Iris pigment epithelial cell (primary cell): ENCODE measurements around the gene WNK2.

Experiments
- DNase-seq: peaks from one replicate; pipeline ENCODE4 v3.0.0-alpha.2; 2011; ENCODE audit warnings: low read depth

Gene WNK2

DNA sequence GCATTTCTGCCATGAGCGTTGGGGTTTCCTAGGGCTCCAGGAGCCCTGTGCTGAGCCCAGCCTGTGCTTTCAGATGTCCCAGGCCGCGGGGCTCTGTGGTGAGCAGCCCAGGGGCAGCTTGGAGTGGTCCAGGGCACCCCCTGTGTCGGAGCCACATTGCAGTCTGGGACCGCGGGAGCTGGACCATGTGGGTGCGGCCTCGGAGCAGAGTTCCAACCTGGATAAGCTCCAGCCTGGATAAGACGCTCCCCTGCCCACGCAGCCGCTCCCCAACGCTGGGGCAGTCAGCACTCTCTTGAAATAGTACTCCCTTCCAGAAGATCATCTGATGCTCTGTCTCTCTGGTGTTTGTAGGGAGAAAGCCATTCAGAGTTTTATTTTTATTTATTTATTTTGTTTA lies 111.1 kb downstream of the WNK2 start:
- no peak for DNase-seq

DNA sequence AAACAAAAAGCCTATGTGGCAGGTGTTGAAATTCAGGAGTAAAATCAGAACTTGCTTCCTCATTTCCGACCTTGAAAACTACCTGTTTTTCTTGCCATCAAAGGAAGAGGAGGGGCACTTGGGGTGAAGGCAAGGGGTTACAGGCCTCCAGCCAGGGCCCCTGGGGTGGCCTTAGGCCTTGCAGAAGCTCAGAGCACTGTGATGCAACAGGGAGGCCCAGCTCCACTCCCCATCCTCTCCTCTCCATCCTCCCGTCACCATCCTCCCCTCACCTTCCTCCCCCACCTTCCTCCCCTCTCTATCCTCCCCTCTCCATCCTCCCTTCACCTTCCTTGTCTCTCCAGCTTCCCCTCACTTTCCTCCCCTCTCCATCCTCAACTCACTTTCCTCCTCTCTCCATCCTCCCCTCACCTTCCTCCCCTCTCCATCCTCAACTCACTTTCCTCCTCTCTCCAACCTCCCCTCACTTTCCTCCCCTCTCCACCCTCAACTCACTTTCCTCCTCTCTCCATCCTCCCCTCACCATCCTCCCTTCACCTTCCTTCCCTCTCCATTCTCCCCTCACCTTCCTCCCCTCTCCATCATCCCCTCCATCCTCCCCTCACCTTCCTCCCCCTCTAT lies 111.6 kb downstream of the WNK2 start:
- DNase-seq = no peak

DNA sequence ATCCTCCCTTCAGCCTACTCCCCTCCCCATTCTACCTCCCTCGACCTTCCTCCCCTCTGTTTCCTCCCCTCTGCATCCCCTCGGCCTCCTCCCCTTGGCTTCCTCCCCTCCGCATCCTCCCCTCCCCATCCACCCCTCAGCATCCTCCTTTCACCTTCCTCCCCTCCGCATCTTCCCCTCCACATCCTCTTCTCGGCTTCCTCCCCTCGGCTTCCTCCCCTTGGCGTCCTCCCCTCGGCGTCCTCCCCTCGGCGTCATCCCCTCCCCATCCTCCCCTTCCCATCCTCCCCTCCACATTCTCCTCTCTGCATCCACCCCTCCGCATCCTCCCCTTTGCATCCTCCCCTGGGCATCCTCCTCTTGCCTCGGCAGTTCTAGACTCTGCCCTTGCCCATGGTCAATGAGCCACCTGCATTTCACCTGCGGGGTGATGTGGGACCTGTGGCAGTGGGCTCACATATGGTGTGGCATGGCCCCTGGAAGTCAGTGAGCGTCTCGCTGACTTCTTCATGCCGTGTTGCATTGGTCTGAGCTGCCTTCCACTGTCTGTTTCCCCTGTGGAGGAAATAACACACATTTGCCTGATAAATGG lies 113.0 kb downstream of the WNK2 start:
- DNase-seq = no peak

DNA sequence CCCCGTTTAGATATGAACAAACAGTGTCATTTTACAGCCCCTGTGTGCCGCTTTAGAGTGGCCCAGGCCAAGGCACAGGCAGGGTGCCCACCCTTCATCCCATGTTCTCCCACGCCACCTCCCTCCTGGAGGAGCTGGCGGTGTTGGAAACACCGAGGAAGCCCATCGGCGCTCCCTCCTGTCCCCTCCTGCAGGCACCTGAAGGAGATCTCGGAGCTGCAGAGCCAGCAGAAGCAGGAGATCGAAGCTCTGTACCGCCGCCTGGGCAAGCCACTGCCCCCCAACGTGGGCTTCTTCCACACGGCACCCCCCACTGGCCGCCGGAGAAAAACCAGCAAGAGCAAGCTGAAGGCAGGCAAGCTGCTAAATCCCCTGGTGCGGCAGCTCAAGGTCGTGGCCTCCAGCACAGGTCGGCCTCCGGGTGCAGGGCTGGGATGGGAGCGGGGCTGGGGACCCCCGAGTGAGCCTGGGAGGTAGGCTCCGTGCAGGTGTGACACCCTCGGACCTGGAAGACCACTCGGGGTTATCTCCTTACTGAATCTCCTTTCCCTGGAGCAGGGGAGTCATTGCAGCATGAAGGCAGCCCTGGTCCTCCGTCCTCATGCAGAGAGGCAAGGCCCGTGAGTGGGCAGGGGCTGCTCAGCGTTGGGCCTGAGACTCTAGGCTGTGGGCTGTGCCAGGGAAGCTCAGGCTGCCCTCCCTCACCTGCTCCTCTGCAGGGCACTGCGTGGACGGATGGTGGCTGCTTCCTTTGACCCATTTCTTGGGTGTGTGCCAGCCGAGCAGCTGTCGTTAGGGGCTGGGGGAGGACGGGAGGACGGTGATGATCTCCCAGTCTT lies 113.9 kb downstream of the WNK2 start:
- no peak for DNase-seq

DNA sequence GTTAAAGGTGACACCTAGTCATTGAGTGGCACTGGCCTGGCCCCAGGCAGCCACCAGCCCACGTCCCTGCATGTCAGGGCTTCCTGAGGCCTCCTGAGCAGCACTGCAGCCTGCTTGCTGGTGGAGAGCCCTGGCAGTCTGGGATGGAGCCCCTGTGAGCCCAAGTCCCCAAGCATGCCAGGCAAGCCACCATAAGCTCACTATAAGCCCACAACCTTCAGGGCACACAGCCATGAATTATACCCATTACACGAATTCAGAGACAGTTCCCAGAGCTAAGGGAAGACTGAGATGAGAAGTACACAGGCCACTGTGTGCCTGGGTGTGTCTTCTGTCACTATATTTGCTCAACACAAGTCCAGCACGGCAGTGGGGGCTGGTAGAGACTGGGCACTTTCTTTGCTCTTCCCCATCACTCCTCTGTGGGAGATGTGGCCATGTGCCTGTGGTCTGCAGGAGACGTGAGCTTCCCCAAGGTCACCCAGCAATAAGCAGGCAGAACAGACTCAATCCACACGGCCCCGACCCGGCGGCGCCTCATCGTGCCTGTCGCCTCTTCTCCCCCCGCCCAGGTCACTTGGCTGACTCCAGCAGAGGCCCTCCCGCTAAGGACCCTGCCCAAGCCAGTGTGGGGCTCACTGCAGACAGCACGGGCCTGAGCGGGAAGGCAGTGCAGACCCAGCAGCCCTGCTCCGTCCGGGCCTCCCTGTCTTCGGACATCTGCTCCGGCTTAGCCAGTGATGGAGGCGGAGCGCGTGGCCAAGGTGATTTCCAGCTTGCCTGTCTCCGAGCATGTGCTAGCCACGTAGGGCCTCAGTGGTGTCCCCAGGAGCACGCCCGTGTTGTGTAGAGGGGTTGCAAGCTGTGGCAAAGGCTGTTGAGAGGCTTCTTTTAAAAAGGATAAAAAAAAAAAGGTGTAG lies 114.8 kb downstream of the WNK2 start:
- no peak for DNase-seq

DNA sequence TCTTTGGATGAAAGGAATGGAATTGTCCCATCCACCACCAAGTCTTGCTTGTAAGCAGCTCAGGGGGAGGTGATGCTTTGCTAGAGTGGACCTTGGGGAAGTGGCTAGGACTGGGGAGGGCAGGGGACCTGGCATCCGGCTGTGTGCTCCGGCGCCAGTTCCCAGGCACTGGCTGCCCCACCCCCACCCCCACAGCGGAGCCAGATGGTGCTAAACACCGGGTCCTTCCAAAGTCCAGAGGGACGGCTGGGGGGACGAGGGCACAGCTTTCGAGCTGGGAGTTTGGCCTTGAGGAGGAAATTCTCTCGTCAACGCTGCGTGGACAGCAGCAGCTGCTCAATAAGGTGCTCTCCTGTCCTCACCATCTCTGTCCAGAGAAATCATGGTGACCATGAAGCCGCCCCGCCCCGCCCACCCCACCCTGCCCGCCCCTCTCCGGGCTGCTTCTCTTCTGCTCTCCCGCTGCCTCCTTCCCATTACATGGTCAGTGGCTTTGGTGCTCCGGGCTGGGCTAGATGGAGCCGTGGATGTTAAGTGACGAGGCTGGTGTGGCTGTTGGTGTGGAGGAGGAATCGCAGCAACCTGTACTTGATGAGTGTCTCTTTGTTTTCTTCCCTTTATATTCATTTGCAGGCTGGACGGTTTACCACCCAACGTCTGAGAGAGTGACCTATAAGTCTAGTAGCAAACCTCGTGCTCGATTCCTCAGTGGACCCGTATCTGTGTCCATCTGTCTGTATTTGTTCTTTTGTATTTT lies 115.7 kb downstream of the WNK2 start:
- no peak for DNase-seq

DNA sequence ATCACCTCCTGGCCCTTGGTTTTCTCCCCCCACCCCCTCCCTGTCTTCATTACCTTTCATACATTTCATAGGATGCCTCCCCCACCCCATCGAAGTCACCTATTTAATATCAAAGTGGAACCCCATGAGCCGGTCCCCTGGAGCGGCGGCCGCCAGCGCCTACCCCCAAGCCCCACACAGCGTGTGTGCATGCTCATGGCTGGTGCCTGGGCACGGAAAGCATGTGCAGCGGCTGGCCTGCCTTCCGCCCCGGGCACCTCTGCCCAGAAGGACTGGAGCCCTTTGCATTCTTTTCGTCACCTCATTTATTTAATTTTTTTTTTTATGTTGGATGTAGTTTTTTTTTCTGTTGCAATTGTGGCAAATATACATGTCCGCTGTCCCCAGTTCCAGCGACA lies 116.2 kb downstream of the WNK2 start:
- DNase-seq = no peak

DNA sequence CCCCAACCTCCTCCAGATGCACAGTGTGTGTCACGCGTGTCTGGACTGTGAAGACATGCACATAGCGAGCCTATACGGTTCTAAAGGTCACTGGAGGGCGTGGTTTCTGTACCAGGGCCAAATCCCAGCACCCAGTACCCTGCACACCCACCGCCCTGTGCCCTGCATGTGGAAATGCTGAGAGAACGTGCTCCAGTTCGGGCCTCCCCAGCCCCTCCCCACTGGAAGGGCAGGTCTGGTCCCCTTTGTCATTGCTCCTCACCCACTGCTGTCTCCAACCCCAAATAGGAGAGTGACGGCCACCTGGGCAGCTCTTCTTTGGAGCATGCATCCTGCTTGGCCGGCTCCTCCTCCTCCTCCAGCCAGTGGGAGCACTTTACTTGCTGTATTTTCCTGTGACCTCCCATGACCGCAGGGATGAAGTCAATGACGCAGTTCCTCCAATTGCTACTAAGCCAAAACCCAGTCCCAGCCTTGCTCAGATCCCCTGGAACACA lies 116.7 kb downstream of the WNK2 start:
- no peak for DNase-seq

DNA sequence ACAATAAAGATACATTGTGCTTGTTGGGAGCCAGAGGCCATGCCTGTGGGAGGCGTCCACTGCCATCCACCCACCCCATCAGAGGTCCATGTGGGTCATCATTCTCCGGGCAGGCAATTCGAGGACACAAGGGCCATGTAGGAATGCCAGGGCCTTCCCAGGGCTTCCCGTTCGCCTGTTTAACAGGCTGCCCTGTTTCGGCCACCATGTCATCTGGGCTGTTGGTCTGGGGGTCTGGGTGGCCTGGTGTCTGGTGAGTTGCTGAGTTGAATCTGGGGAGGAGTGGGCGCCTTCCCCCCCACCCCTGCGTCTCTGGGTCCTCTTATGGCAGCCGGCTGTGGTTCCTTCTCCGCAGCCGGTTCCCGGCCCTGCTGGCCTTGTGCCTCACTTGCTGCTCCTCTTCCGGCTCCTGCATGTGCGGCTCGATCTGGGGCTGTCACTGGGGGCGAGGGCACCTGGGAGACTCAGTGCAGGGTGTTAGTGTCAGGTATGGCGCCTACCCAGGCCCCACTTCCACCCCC lies 117.4 kb downstream of the WNK2 start:
- DNase-seq = no peak

DNA sequence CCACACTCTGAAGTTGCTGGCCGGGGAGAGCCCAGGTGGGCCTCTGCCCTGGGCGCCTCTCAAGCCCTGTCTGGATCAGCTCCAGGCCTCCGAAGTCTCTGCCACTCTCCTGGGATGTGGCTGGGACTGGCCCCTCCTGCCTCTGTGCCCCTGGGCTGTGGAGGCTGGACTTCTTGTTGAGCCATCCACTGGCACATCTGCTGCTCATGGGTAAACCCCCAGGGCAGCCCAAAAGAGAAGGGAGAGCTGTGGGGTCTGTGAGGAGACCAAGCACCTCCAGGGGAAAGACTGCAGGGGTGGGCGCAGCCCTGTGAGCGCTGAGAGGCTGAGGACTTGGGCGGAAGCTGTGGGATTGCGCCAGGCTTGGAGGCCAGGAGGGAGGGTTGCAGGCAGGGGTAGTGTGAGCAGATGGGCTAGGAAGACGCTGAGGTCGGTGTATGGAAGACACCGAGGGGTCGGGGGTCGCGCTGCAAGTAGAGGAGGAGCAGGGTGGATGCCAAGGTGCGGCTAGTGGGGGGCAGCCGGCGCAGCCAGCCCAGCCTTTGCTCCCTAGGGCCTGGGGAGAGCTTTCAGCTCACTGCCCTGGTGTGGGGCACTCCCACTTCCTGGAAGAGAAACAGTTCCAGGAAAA lies 118.1 kb downstream of the WNK2 start:
- DNase-seq = no peak

DNA sequence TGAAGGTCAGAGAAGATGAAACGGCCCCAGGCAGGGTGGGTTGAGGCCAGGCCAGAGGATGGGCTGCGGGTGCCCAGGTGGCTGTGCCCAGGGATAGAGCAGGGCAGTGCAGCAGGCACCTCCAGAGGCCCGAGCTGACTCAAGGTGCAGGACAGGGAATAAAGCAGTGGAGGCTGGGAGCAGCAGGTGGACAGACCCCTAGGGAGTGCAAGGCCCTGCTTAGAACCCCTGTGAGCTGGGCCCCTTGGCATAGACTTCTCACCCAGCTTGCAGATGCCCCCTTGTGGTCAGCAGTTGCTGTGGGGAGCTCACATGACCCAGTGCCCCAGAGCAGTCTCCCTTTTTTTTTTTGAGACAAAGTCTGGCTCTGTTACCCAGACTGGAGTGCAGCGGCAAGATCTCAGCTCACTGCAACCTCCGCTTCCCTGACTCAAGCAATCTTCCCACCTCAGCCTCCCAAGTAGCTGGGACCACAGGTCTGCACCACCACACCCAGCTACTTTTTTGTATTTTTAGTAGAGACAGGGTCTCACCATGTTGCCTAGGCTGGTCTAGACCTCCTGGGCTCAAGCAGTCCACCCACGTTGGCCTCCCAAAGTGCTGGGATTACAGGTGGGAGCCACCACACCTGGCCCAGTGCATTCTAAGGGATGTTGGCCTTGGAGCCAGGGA lies 118.8 kb downstream of the WNK2 start:
- peak; percentile 69 for DNase-seq

DNA sequence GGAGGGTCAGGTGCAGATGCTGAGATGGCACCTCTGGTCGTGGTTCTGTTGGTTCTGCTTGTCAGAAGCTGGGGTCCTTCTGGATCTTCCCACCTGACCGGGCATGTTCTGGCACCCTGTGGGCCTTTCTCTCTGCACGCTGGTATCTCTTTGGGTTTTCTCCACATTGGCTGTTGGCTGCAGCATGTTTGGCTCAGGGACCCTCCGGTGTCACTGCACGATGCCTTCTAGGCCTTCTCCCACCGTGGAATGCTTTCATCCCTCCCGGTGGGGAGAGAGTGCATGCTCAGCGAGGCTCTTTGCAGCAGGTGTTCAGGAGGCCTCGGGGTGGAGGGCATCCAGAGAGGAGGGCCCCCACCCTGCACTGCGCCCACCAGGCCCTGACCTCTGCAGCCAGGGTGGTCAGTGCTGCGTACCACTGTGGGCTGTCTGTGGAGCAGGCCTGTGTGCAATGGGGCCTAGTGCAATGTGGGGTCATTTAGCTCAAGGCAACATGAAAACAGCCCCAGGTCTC lies 119.4 kb downstream of the WNK2 start:
- DNase-seq = no peak

DNA sequence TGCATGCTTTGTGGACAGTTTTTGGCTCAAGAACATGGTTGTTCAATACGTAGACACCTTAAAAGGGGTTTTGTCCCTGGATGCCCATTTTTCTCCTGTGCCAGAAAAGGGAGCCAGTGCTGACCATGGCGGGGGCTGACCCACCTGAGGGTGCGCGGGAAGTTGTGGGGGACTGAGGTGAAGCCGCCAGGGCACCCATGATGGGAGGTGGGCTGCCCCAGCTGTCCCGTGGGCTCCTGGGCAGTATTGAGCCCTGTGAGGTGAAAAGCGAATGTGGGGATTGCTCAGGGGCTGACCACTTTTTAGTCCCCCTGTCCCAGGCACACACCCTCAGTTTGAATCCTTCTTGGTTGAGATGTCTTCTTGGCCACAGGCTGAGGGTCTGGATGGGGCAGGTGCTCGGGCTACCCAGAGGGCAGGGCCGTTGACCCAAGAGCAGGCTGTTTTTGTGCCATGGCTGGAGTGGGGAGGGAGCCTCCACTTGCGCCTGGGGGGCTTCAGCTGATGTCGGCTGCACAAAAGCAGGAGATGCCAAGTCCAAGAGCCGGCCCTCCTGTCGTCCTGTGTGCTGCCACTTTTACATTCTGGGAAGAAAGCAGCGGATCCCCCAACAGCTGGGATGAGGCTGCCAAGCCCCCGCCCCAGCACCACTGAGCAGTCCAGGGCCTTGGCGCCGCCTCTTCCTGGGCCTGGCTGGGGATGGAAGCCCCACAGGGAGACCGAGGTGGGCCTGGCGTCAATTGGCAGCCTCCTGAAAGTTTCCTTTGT lies 120.1 kb downstream of the WNK2 start:
- no peak for DNase-seq

DNA sequence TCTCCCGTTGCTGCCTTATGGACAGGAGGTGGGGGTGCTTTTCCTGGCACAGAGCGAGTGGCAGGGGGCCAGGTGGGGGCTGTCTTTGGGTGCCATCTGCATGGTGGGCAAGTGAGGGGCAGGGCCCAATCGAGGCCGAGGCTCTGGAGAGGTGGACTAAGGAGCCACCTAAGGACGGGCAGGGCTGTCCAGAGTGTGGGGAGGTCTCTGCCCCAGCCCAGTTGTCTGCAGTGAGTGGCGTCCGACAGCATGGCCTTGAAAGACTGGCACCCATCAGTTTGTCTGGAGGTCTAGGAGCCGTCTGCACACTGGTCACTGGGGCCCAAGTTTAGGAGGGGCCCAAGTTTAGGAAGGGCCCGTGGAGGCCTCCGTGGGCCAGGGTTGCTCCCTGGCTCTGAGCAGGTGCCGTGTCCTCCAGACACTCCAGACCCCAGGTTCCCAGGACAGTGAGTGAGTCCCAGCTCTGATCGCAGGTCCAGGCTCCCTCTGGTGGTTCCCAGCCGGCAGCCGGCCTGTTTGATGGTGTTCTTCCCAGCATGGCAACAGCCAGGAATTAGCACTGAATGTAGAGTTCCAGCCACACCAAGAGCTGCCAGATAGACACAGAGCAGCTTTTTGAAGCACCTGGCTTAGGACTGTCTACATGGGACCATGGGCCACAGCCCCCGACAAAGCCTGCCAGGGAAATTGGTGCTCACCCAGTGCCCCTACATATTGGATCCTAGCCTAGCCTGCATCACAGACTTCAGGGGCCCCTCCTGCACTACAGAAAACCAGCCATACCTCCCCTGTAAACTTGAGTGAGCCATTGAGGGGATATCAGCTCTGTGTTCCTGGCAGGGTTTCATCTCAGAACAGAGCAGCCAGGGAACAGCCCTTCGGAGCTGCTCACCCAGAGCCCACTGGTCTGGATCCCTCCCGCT lies 120.9 kb downstream of the WNK2 start:
- peak; percentile 56 for DNase-seq

DNA sequence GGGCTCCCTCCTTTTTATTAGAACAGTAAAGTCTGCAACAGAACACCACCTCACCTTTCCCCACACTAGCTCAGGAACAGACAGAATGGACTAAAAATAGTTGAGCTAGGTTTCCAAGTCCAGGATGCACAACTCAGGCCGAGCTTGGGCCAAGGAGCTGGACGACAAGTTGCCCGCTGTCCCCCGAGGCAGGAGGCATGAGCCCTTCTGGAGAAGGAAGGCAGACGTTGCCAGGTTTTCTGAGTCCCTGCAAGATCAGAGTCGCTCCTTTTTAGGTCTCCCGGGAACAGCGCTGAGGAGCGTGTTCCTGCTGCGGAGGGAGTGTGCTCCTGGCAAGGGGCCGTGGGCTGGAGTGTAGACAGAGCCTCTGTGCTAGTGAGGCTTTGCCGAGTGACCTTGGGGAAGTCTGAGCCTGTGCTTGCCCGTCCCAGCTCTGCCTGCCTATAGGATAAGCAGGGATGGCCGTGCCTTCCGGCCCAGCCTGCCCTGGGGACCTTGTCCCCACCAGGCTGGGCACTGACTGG lies 121.6 kb downstream of the WNK2 start:
- DNase-seq = no peak

DNA sequence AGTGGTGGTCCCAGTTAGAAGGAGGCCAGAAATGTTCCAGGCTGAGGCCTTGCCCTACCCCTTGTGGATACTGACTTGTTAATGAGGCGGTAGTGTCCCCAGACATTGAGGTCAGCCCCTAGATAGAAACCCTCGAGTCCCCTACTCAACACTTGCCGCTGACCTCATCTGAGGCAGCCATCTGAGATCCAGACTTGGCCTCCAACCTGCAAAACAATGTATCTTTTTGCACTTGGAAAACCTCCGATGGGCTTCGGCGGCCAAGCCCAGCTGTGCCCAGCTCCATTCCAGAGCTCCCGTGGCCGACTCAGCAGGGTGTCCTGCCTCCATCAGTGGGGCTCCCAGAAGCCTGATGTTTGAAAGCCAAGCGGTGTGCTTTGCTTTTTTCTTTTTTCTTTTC lies 122.1 kb downstream of the WNK2 start:
- no peak for DNase-seq

DNA sequence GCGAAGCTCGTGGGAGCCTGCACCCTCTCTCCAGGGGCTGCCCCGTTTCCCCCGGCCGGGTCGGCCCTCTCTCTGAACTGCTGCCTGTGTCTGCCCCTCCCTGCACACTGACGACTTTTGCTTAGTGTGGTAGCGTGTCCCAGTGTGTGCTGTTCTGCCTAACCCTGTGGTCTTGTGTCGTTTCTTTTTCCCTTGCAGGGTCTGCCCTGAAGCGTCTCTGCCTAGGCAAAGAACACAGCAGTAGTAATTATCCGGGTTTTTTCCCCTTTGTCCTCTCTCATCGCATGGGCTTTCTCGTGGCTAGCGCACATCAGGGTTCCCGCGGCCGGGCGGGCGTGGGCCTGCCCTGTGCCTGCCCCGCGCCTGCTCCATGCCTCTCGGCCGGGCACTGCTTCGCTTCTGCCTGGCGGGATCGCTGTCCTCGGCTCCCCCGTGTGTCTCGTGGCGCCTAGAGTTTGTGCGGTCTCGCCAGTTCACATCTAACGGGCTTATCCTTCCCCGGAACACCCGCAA lies 122.7 kb downstream of the WNK2 start:
- DNase-seq = no peak
